ENCODE measurements around the gene RAP1GAP2. TPM values are rescaled to one million over a fixed set of nuclear protein-coding genes. Genes with fewer than 3 reads are reported as not detected.
"Not testable (repeated sequence)": the region's sequence is repeated elsewhere in the genome, so short reads cannot be mapped to it uniquely, and the experiment has no call there.

The RAP1GAP2 gene
- 10 to 100 TPM; 23.3 to 28.2 (median 24.7) TPM for polyA plus RNA-seq (ENCODE audit: insufficient read length in 4 of 4)

DNA sequence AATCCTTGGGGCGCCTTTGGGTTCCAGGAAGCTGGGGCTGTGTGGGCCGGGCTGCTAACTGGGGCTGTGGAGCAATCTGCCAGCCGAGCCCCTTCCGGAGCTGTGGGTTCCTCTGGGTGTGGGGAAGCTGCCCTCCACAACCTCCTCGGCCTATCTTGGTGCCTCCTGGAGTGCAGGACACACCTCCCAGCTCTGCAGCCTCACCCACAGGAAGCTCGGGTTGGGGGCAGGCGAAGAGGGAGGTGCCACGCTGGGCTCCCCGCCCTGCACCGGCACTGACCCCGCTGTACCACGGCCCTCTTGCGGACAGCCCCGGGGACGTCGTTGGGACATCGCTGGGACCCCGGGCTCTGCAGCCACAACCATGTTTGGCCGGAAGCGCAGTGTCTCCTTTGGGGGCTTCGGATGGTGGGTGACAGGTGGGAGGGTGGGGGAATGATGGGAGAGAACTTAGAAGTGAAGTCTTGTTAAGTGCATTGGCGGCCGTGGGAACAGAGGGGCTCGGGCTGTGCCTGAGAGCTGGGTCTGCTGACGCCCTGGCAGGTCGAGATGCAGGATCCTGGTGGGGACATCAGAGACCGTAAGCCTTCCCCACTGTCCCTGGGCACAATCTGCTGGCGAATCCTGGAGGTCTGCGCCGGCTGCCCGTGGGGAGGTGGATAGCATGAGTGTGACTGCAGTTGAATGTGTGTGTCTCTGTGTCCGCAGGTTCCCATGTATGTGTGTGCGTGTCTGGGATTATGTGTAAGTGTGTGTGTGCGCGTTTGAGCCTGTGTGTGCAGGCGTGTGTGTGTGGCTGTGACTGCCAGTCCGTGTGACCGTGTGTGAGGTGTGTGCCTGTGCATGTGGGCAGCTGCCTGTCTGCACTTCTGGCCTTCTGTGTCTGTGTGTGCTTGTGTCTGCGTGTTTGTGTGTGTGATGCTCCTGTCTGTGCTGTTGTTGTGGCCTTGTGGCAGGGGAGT is at the start of gene RAP1GAP2:
RAP1GAP2 (plus strand) TSS at position 275 of the 962 bp plus-strand sequence; CDS start at position 365, 90 bp downstream.
- no peak for DNase-seq (ENCODE audit: low read depth in 4 of 4, low spot score in 3 of 4)

DNA sequence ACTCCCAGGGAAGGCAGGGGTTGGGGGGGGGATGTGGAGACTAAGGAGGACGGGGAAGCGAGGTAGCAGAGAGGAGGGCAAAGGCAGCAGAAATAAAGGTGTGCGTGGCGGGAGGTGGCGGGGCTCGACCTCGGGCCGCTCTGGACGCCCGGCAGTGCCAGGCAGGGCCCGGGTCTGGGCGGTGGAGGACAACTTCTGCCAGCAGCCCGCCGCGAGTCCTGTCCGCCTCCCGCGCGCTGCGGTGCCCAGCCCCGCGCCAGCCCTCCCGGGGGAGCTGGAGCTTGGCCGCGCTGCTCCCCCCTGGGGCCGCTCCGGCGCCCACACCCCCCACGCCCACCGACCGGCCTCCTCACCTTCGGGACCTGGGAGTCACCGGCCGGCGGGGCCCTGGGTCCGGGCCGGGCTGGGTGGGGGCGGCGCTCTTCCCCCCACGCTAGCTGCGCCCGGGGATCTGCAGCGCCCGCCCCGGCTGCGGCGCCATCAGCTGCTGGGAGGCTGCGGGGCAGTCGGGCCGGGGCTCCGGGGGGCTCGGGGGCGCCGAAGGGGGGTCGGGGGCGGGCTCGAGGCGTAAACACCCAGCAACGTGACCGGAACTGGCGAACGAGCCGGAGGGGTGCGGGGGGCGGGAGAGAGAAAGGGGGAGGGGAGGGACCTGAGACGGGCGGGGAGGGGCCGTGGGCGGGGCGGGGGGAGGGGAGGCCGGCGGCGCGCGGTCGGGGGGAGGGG is 47.0 kb upstream of the RAP1GAP2 start, which contains the start of gene CCDC92B:
CCDC92B (minus strand) TSS at position 595 of the 726 bp plus-strand sequence. CDS start 14,507 bp downstream, outside the sequence.
- no peak for DNase-seq (ENCODE audit: low read depth in 4 of 4, low spot score in 3 of 4)

DNA sequence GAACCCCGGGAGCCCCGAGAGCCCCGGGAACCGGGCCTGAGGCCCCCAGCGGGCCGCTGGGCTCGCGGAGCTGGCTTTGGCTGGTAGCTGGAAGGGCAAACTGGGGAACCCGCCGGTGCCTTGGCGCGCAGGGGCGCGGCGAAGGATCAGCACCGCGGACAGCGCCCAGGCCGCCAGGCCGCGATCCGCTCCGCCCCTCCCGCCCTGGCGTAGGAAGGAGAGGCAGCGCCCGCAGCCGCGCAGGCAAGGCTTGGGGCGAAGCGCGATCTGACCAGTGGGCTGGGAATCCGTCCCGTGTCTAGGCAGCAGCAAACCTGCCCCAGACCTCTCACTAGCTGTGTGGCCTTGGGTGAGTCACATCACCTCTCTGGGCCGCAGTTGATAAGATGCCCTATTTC is 46.5 kb upstream of the RAP1GAP2 start:
- peak; percentile 58 to 74 (median 62) for DNase-seq (ENCODE audit: low read depth in 4 of 4, low spot score in 3 of 4)

DNA sequence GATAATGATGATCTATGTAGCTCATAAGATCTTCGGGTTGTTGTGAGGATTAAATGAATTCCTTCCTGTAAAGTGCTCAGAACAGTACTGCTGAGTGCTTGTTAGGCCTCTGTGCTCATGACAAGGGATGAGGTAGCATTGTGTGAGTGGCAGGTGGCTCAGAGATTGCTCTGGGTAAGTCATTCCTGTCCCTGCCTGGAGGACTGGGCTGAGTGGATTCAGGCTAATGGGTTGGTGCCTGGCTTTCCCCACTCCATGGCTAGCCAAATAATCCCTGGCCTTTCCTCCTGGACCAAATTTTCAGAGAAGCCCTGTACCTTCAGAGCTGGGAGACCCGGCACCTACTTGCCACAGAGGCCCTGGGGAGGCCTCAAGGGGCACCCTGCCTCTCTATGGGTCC is 45.5 kb upstream of the RAP1GAP2 start:
- no peak for DNase-seq (ENCODE audit: low read depth in 4 of 4, low spot score in 3 of 4)

DNA sequence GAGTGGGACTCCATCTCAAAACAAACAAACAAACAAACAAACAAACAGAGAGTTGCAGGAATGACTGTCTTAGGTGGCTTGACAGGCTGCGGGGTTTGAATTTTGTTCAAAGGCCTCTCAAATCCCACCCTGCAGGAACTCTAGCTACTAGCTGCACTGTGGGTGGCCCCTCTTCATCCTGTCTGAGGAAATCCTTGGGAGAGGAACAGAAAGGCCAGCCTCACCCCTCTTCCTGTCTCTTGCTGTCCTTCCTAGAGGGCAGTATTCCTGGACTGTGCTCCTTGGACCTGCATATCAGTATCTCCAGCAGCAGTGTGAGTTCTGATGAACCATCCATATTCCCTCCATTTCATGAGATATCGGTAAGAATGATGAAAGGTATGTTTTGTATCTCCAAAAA is 44.7 kb upstream of the RAP1GAP2 start:
- no peak for DNase-seq (ENCODE audit: low read depth in 4 of 4, low spot score in 3 of 4)

DNA sequence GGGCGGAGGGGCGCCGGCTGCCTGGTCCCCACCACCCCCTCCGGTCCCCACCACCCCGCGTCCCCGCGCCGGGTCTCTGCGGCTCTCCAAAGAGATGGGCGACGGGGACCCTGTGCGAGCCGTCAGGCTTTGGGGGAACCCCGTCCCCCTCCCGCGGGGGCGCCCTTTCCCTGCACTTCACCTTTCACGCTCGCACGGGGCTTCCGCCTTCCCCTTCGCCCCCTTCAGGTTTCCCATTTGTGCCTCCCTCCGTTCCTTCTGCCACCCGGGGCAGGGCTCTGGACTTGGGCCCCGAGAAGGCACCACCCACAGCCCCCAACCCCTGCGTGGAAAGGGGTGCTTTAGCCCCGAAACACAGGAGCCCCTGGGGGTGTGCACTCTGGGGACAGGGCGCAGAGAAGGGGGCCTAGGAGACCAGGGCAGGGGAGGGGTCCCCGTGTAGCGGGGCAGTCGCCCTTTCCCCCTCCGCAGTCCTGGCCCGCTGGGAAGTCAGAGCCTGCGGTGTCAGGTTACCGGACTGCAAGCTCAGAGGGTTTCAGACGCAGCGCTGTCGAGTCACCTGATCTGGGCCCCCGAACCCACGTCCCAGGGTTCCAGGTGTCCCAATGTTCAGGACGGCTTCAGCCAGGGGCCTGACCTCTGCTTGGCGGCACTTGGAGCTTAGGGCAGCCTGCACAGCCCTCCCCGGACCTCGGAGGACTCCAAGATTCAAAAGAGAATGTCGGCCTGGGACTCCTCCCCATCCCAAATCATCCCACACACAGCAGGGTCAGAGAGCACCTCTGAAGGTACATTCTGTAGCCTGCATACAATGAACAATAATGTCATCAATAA is 40.1 kb upstream of the RAP1GAP2 start:
- no peak for DNase-seq (ENCODE audit: low read depth in 4 of 4, low spot score in 3 of 4)

DNA sequence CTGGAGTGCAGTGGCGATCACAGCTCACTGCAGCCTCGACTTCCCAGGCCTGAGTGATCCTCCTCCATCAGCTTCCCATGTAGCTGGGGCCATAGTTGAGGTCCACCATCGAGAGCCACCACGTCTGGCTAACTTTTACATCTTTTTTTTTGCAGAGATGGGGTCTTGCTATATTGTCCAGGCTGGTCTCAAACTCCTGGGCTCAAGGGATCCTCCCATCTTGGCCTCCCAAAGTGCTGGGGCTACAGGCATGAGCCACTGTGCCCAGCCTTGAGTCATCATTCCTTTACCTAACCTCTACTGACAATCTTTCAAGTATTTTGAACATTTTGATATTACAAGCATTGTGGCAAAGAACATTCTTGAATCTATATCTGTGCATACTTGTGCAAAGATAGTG is 37.4 kb upstream of the RAP1GAP2 start:
- DNase-seq (ENCODE audit: low read depth in 4 of 4, low spot score in 3 of 4), result no peak

DNA sequence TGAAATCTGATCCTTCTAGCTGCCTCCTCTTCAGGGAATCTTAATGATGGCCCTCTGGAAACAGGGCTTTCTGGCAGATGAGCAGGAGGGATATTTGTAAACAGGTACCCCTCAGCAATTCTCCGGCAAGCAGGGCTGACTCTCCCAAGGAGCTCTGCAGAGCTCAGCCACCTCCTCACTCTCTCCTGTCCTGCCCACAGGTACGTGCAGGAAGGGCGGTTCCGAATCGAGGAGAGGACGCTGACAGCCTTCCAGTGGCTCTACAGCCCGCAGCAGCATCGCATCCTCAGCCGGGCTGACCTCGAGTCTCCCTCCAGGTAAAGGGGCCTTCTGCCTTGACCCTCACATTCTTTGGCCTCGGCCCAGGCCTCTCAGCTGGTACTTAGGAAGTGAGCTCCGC is 26.1 kb upstream of the RAP1GAP2 start:
- DNase-seq (ENCODE audit: low read depth in 4 of 4, low spot score in 3 of 4), result no peak

DNA sequence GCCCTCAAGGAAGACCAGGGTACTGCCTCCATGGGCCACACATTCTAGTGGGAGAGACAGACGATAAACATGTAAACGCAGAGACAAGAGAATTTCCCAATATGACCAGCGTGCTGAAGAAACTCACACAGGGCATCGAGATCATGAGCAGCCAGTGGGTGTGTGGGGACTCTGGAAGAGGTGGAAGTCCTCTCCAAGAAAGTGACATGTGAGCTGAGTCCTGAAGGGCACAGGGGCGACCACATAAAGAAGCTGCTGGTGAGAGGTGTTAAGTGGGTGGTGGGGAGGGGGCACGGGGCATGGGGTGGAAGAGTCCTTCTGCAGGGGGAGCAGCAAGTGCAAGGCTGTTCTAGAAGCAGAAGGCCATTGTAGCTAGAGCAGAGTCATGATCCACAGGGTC is 21.0 kb upstream of the RAP1GAP2 start:
- no peak for DNase-seq (ENCODE audit: low read depth in 4 of 4, low spot score in 3 of 4)

DNA sequence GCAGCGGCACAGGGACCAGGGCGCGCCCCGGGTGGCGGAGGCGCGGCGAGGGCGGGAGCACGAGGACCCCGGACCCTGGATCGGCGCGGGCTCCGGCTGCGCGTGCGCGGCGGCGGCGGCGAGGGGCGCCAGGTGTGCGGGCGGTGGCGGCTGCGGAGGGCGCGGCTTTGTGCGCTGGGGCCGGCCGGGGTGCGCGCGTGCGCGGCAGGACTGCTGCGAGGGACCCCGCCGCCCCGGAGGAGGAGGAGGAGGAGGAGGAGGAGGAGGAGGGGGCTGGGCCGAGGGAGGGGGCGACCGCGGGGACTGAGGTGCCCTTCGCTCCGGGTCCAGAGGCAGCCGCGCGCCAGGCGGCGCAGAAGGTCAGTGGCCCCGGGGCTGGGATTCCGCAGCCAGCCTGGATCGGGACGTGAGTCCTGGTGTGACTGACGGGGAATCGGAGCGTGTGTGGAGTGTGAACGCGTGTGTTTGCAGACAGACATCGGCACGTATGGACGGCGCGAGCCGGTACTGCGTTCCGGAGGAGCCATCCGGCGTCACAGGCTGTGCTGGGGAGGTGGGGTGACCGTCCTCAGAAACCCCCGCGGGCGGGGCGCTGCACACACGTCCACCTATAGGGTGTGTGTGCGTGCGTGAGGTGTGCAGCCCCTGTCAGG is 19.5 kb upstream of the RAP1GAP2 start:
- DNase-seq (ENCODE audit: low read depth in 4 of 4, low spot score in 3 of 4), result no peak

DNA sequence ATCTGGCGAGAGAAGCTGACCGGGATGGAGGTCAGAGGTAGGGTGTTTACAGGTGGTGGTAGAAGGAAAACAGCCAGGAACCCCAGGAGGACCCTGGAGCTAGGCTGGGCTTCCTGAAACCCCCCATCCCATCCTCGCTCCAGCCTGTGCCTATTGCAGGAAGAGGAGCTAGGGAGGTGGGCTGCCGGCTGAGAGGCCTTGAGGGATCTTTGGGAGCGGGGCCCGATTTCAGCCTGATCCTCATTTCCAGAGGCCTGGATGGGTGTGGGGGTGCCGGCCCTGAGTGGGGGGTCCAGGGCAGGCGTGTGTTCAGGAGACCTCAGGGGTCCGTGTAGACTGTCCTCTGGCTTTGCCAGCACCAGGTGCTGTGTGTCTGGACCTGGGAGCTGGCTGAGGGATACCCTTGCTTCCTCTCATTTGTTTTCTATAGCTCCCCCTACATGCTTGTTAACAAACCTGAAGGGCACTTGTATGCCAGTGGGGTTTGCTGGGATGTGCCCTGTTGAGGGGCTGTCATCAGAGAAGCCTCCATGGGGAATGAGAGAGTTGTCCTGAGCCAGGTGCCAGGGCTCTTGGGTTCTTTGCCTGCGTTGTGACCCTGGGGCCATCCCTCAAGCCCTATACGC is 18.9 kb upstream of the RAP1GAP2 start:
- DNase-seq (ENCODE audit: low read depth in 4 of 4, low spot score in 3 of 4), result no peak

DNA sequence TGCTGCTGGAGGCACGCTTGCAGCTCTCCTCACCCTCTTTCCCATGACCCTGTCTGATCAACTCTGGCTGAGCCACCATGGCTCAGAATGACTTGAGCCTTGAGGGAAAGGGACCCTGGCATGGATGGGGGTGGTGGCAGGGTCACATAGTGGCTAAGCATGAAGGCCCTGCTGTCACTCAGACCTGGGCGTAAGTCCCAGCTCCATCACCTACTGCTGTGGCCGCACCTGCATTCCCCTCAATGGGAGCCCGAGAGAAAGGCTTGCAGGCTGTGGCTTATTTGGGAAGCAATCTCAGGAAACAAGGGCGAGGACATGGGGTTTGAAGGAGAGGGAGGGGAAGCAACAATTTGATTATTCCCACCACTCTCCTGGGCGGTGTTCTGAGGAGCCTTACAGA is 17.7 kb upstream of the RAP1GAP2 start:
- no peak for DNase-seq (ENCODE audit: low read depth in 4 of 4, low spot score in 3 of 4)

DNA sequence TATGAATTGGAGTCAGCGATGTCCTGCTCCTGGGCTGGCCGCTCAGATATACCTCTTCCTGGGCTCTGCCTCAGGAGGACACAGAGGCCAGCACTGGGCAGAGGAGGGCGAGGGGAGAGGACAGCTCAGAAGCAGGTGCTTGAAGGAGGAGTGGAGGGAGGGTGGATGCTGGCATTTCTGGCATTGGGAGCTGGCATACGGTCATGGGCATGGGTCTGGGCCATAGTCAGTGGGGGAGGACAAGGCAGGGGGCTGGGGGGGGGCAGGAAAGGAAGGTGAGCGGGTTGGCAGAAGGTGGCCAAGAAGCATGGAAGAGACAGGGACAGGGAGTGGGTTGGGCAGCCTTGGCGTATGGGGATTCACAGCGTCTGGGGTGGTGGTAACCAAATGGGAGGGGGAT is 16.7 kb upstream of the RAP1GAP2 start:
- no peak for DNase-seq (ENCODE audit: low read depth in 4 of 4, low spot score in 3 of 4)

DNA sequence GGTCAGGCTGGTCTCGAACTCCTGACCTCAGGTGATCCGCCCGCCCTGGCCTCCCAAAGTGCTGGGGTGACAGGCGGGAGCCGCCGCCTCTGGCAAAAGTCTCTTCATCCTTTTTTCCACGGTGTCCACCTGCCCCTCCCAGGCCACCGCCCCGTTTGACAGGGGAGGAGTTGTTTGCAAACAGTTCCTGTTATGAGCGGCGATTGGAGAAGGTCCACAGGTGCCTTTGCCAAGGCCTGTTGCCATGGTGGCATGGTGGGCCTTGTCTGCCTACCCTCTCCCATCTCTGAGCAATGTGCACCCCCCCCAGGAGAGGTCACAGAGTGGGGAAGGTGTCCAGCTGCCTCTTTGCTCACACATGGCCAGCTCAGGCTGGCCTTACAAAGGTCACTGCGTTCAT is 16.0 kb upstream of the RAP1GAP2 start:
- DNase-seq (ENCODE audit: low read depth in 4 of 4, low spot score in 3 of 4), result no peak

DNA sequence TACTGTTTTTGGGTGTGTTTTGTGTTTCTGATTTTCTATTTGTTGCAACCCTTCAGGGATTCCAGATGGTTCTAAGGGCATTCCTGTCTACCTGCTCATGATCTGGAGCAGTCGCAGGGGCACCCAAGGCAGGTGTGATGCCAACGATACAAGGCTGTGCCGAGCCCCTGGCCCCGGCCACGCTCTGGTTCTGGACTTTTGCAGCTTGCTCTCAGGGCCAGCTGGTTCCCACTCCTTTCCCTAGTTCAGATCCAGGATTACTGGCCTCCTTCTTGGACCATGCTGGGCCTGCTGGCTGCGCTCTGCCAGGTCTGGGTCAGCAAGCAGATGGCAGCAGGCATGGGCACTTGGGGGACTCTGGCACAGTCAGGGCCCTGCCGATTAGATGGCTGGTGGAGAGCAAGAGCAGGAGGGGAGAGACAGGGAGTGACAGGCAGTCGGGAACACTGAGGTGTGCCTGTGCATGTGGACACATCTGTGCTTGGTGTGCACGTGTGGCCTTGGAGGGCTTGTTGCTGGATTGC is 15.2 kb upstream of the RAP1GAP2 start:
- DNase-seq (ENCODE audit: low read depth in 4 of 4, low spot score in 3 of 4), result no peak

DNA sequence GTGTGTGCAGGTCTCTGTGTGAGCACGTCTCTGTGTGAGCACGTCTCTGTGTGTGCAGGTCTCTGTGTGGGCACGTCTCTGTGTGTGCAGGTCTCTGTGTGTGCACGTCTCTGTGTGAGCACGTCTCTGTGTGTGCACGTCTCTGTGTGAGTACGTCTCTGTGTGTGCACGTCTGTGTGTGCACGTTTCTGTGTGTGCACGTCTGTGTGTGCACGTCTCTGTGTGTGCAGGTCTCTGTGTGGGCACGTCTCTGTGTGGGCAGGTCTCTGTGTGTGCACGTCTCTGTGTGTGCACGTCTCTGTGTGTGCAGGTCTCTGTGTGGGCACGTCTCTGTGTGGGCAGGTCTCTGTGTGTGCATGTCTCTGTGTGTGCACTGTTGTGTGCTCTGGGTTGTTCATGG is 14.6 kb upstream of the RAP1GAP2 start:
- not testable (repeated sequence) for DNase-seq (ENCODE audit: low read depth in 4 of 4, low spot score in 3 of 4)

DNA sequence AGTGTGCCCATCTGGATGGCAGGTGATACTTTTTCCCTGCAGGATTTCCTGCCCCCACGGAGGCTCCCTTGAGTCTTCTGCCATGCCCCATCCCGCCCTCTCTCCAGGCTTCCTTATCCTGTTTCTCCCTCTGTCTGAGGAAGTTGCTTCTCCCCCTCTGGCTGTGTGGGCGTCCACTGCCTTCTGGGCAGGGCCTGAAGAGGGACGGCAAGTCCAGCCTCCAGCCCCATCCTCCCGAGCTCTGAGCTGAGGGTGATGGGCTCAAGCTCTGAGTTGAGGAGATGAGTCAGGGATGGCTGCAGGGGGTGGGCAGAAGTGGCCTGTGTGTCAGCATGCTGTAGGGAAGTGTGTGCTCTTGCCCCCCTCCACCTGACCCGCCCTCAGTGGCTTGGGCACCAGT is 14.2 kb upstream of the RAP1GAP2 start:
- no peak for DNase-seq (ENCODE audit: low read depth in 4 of 4, low spot score in 3 of 4)

DNA sequence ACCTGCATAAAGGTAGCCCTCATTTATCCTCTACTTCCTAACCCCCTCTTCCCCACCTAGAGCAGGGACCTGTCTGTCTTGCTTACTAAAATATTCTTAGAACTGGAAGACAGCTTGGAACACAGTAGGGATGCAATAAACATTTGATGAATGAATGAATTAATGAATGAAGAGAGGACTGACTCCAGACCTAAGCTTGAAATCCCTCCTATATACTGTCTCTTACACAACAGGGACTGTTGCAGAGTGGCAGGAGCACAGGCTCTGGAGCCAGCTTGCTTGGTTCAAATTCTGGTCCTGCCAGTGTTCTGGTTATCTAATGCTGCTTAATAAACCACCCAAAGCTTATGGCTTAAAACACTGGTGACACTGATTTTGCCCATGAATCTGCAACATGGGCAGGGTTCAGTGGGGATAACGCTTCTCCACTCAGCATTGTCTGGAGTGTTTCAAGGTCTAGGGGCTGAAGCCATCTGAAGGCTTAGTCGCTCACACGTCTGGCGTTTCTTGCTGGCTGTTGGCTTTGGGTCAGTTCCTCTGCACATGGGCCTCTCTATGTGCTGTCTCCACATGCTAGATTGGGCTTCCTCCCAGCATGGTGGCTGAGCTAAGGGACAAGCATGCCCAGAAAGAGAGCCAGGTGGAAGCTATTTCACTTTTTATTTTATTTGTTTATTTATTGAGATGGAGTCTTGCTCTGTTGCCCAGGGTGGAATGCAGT is 12.8 kb upstream of the RAP1GAP2 start:
- DNase-seq (ENCODE audit: low read depth in 4 of 4, low spot score in 3 of 4), result no peak

DNA sequence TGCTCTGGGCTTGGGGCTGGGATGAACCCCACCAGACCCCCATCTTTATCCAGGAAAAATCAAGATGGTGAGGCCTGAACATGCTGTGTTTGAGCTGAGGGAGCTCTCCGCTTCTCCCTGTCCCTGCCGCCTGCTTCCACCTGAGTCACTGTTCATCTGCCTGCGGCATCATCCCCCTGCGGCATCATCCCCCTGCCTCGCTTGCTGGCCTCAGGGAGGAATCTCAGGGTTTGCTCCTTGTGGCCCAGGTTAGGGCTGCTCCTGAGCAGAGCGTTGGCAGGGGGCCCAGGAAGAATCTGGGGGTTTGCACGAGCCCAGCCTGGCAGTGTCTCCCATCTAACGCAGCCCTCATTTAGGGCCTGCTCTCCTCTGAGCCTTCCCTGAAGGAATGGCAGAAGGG is 11.4 kb upstream of the RAP1GAP2 start:
- no peak for DNase-seq (ENCODE audit: low read depth in 4 of 4, low spot score in 3 of 4)
